ENCODE measurements around the gene LHFPL6. TPM values are rescaled to one million over a fixed set of nuclear protein-coding genes. Genes with fewer than 3 reads are reported as not detected.

LHFPL6 gene
- total RNA-seq, 2 experiments from 2014 or later: 0.60 to 0.74 TPM

DNA sequence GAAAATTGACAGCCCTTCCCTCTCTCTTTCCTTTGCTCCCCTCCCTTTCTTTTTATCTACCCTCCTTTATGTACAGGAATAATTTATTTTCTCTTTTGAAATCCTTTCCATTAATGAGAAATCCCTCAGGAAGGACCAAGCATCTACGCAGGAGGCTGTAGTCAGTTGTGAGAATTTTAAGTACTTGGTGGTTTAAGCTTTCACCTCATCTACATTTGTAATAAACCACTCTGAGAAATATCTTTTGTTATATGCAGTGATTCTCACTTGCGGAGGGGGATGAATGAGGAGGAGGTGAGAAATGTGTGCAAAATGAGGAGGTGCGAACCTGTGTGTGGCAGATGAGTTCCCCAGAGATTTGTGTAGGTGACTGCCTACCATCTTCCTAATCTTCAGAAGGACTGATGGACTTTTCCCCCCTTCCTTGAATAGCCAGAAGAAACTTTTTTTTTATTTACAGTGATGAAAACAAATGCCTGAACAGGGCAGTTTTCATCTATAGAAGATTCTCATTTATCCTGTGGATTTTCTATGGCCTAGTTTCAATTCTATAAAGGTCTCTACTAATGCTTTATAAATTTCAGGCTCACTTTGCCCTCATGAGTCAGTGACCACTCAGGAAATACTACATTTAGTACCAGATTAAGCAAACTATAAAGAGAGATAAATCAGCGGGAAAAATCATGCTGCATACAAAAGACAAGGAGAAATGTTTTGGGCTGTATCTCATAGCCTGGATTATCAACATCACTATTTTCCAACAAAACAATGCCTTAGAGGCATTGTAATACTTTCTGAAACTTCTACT, 118.3 kb downstream of the LHFPL6 start:
- TF ChIP-seq, protein P1, sequence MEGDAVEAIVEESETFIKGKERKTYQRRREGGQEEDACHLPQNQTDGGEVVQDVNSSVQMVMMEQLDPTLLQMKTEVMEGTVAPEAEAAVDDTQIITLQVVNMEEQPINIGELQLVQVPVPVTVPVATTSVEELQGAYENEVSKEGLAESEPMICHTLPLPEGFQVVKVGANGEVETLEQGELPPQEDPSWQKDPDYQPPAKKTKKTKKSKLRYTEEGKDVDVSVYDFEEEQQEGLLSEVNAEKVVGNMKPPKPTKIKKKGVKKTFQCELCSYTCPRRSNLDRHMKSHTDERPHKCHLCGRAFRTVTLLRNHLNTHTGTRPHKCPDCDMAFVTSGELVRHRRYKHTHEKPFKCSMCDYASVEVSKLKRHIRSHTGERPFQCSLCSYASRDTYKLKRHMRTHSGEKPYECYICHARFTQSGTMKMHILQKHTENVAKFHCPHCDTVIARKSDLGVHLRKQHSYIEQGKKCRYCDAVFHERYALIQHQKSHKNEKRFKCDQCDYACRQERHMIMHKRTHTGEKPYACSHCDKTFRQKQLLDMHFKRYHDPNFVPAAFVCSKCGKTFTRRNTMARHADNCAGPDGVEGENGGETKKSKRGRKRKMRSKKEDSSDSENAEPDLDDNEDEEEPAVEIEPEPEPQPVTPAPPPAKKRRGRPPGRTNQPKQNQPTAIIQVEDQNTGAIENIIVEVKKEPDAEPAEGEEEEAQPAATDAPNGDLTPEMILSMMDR (IDR thresholded peaks at IDR 0.05): no peak
- ChIA-PET POLR2A (no interaction called here), CTCF (no interaction called here)
- no peak overlapping the region for H3K27ac Mint-ChIP-seq
- intact Hi-C loops (cut with micrococcal nuclease): no loop called here
- no peak overlapping the region for H3K4me3 Mint-ChIP-seq
- DNase-seq (no peak), ATAC-seq (no peak)
- H3K27me3 Mint-ChIP-seq: peaks cover 4% of the 10 kb centered on the region
- no peaks in the 10 kb centered on the region for H3K36me3 Mint-ChIP-seq (ENCODE audit: low read depth)
- no peaks in the 10 kb centered on the region for H3K4me1 Mint-ChIP-seq (ENCODE audit: low read depth)
- H3K9me3 Mint-ChIP-seq: no peaks in the 10 kb centered on the region

DNA sequence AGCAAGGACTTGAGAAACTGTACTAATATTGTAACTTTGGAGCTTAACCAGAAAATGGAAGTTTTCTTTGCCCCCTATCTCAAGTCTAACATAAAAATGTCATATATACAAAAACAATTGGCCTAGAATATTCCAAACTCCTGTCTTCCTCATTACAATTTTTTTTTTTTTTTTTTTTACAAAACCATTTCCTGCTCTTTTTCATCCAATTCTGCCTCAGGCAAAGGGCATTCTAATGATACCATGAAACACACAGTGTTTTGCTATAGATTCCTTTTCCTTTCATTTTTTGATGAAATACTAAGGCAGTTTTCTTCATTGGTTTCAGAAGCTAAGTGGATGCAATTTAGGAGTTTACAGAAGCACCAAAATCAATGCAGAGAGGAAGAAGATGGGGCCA, 119.7 kb downstream of the LHFPL6 start:
- no peaks in the 10 kb centered on the region for H3K9me3 Mint-ChIP-seq
- intact Hi-C loops (cut with micrococcal nuclease): no loop called here
- H3K36me3 Mint-ChIP-seq (ENCODE audit: low read depth): no peaks in the 10 kb centered on the region
- DNase-seq (no peak), ATAC-seq (no peak)
- no peak overlapping the region for H3K4me3 Mint-ChIP-seq
- ChIA-PET POLR2A (no interaction called here), CTCF (no interaction called here)
- TF ChIP-seq, protein P1 (IDR thresholded peaks at IDR 0.05): no peak
- no peak overlapping the region for H3K27ac Mint-ChIP-seq
- H3K4me1 Mint-ChIP-seq (ENCODE audit: low read depth): no peaks in the 10 kb centered on the region
- peaks cover 4% of the 10 kb centered on the region for H3K27me3 Mint-ChIP-seq

DNA sequence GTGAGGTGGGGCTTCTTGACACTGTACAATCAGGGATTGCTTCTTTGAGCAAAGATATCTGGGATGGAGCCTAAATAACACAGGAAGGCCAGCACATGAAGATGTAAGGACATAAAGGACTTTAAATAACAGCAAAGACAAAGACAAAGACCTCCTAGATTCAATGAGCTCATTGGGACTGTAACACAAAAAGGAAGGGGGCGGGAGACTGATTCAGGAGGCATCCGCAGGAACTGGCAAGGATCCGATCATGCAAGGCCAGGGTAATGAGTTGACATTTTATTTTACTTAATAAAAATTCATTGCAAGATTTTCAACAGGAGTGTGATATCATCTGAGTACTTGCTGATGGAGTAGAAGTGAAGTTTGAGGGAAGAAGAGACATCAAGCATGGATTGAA, 121.5 kb downstream of the LHFPL6 start:
- no peak overlapping the region for H3K27ac Mint-ChIP-seq
- no peak for DNase-seq
- TF ChIP-seq, protein P1 (IDR thresholded peaks at IDR 0.05): no peak
- H3K27me3 Mint-ChIP-seq: peaks cover 7% of the 10 kb centered on the region
- intact Hi-C loops (cut with micrococcal nuclease): no loop called here
- H3K9me3 Mint-ChIP-seq: no peaks in the 10 kb centered on the region
- H3K4me1 Mint-ChIP-seq (ENCODE audit: low read depth): no peaks in the 10 kb centered on the region
- H3K36me3 Mint-ChIP-seq (ENCODE audit: low read depth): no peaks in the 10 kb centered on the region
- POLR2A ChIA-PET: no interaction called here
- no peak for ATAC-seq
- H3K4me3 Mint-ChIP-seq: no peak overlapping the region
- CTCF ChIA-PET: no interaction called here

DNA sequence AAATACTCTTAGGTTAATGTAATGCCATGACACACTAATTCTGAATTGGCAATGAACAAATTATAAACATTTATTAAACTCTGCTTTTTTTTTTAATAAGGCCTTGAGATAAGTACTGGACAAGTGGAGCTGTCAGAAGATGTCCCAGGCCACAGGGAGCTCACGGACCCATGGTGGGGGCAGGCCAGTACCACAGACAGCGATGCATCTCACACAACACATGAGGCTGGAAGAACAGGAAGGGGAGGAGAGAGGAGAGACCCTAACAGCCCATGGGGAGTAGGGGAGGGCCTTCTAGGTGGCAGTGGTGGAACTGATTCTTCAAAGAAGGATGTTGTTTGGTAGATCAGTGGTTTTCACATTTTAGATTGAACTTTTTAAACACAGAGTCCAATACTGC, 128.4 kb downstream of the LHFPL6 start:
- H3K4me1 Mint-ChIP-seq (ENCODE audit: low read depth): no peaks in the 10 kb centered on the region
- H3K27me3 Mint-ChIP-seq: peaks cover 9% of the 10 kb centered on the region
- TF ChIP-seq, protein P1 (IDR thresholded peaks at IDR 0.05): no peak
- ATAC-seq (no peak), DNase-seq (no peak)
- POLR2A ChIA-PET: no interaction called here
- H3K4me3 Mint-ChIP-seq: no peak overlapping the region
- H3K9me3 Mint-ChIP-seq: no peaks in the 10 kb centered on the region
- no peaks in the 10 kb centered on the region for H3K36me3 Mint-ChIP-seq (ENCODE audit: low read depth)
- intact Hi-C loops (cut with micrococcal nuclease): no loop called here
- CTCF ChIA-PET: no interaction called here
- no peak overlapping the region for H3K27ac Mint-ChIP-seq

DNA sequence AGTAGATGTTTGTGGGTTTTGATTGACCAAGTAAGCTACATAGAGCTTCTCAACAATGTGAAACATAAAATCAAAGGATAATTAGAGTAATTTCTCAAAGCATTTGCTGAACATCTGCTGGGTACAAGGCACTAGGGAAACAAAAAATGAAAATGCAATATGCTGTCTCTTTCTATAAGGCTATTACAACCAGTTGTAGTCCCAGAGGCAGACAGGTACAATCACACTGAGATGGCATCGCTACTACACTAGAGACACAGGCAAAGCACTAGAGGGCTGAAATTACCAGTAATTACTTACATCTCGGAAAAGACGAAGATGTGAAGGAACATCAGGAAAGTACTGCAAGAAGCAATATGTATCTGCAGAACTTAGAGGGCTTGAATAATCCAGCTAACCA, 133.3 kb downstream of the LHFPL6 start:
- ChIA-PET POLR2A (interaction anchor here (1.2 kb wide), 1 partner anchor 8 kb away, joined by 4 read pairs; no protein-coding TSS in a partner anchor), CTCF (no interaction called here)
- ATAC-seq (no peak), DNase-seq (no peak)
- Mint-ChIP-seq H3K36me3 (ENCODE audit: low read depth) (no peaks in the 10 kb centered on the region), H3K9me3 (no peaks in the 10 kb centered on the region), H3K4me1 (ENCODE audit: low read depth) (no peaks in the 10 kb centered on the region), H3K27me3 (peaks cover 11% of the 10 kb centered on the region), H3K4me3 (no peak overlapping the region), H3K27ac (no peak overlapping the region)
- TF ChIP-seq, protein P1 (IDR thresholded peaks at IDR 0.05): no peak
- intact Hi-C loops (cut with micrococcal nuclease): no loop called here

All from activated CD8-positive, alpha-beta T cell treated with anti-CD3 and anti-CD28 coated beads for 36 hours (primary cell).